HepG2 (cell line): Measurements from ENCODE around the gene MEAF6. TPM values are rescaled to one million over a fixed set of nuclear protein-coding genes. Genes with fewer than 3 reads are reported as not detected.

Source experiments
- ATF5 ChIP-seq: sonication (generic); formaldehyde crosslinking; IDR thresholded peaks from 2 replicates; pipeline ENCODE4 v1.4.0; 2020; ENCODE audit warnings: mild to moderate bottlenecking, low read depth, missing genetic modification reagents
- CBFB ChIP-seq: sonication (generic); formaldehyde crosslinking; IDR thresholded peaks from 2 replicates; pipeline ENCODE4 v1.4.0; 2020; ENCODE audit warnings: missing genetic modification reagents
- DMTF1 ChIP-seq: sonication (generic); formaldehyde crosslinking; IDR thresholded peaks from 2 replicates; pipeline ENCODE4 v1.4.0; 2020; ENCODE audit warnings: mild to moderate bottlenecking, missing genetic modification reagents
- GLMP ChIP-seq: sonication (generic); formaldehyde crosslinking; IDR thresholded peaks from 2 replicates; pipeline ENCODE4 v1.9.0; 2021; ENCODE audit warnings: missing genetic modification reagents, mild to moderate bottlenecking, borderline replicate concordance
- KAT8 ChIP-seq: IDR thresholded peaks from 2 replicates; pipeline ENCODE4 v1.6.1; 2016; ENCODE audit warnings: missing genetic modification reagents, missing compliant biosample characterization
- MXD3 ChIP-seq: IDR thresholded peaks from 2 replicates; pipeline ENCODE4 v1.6.1; 2016; ENCODE audit warnings: mild to moderate bottlenecking, missing biosample characterization, missing genetic modification reagents
- NR2C2 ChIP-seq: sonication (generic); formaldehyde crosslinking; IDR thresholded peaks from 2 replicates; pipeline ENCODE4 v1.4.0; 2020; ENCODE audit warnings: missing genetic modification reagents, mild to moderate bottlenecking, moderate library complexity, borderline replicate concordance
- NR2F6 ChIP-seq, 2 experiments: IDR thresholded peaks; 2 replicates each; pipeline ENCODE4 v1.6.1; 2016; ENCODE audit warnings: antibody characterized with exemption in 1 of 2, mild to moderate bottlenecking in 1 of 2
- RXRA ChIP-seq: sonication (generic); formaldehyde crosslinking; IDR thresholded peaks from 2 replicates; pipeline ENCODE4 v1.5.1; 2020; ENCODE audit warnings: missing genetic modification reagents
- SAFB2 ChIP-seq: sonication (generic); formaldehyde crosslinking; IDR thresholded peaks from 2 replicates; pipeline ENCODE4 v1.5.1; 2020; ENCODE audit warnings: missing genetic modification reagents, low read depth, mild to moderate bottlenecking, borderline replicate concordance
- SRF ChIP-seq: IDR thresholded peaks from 2 replicates; pipeline ENCODE4 v1.6.1; 2011; ENCODE audit warnings: mild to moderate bottlenecking, low read depth, low read length, moderate library complexity
- TGIF2 ChIP-seq: IDR thresholded peaks from 2 replicates; pipeline ENCODE4 v1.6.1; 2016; ENCODE audit warnings: control low read depth, missing compliant biosample characterization
- ZBTB42 ChIP-seq: sonication (generic); formaldehyde crosslinking; IDR thresholded peaks from 2 replicates; pipeline ENCODE4 v1.5.0; 2020; ENCODE audit warnings: mild to moderate bottlenecking, missing genetic modification reagents
- ZNF460 ChIP-seq: sonication (generic); formaldehyde crosslinking; IDR thresholded peaks from 2 replicates; pipeline ENCODE4 v1.5.1; 2020; ENCODE audit warnings: missing genetic modification reagents, mild to moderate bottlenecking, borderline replicate concordance
- ZNF543 ChIP-seq: sonication (generic); formaldehyde crosslinking; IDR thresholded peaks from 2 replicates; pipeline ENCODE4 v1.4.0; 2020; ENCODE audit warnings: mild to moderate bottlenecking, missing genetic modification reagents
- ZNF709 ChIP-seq: sonication (generic); formaldehyde crosslinking; IDR thresholded peaks from 2 replicates; pipeline ENCODE4 v1.5.0; 2020; ENCODE audit warnings: mild to moderate bottlenecking, missing genetic modification reagents
- ZNF746 ChIP-seq: sonication (generic); formaldehyde crosslinking; IDR thresholded peaks from 2 replicates; pipeline ENCODE4 v1.8.0; 2022; ENCODE audit warnings: mild to moderate bottlenecking, missing genetic modification reagents
- polyA plus RNA-seq, 8 experiments: library from polyadenylated mRNA; depleted of rRNA in 3 of 8; stranded (reverse) in 7 of 8; unstranded in 1 of 8; fragments of >200 nt; fragmentation: Illumina TruSeq in 4 of 8; extraction: Trizol in 4 of 8; gene quantifications; 2 replicates each; pipeline versions ENCODE4 v1.2.1 to v1.2.3, GENCODE V29; 2011 to 2016; ENCODE audit warnings: low read depth in 4 of 8, missing spikeins in 1 of 8, mixed read lengths in 1 of 8; ENCODE audit not compliant: insufficient read depth in 1 of 8
- total RNA-seq, 5 experiments: library from RNA; depleted of rRNA; stranded (reverse); fragments of >200 nt; fragmentation: Illumina TruSeq; extraction: Trizol; gene quantifications; 2 replicates each; pipeline ENCODE4 v1.2.3, GENCODE V29; 2016; ENCODE audit warnings: low read depth in 1 of 5
- TF ChIP-seq, protein P1 (sequence below): IDR thresholded peaks from 2 replicates; pipeline ENCODE4 v1.6.1; 2016; ENCODE audit warnings: missing compliant biosample characterization, missing genetic modification reagents, borderline replicate concordance
- TF ChIP-seq, protein P2 (sequence below): sonication (generic); formaldehyde crosslinking; IDR thresholded peaks from 2 replicates; pipeline ENCODE4 v1.5.0; 2020; ENCODE audit warnings: missing genetic modification reagents
- TF ChIP-seq, protein P3 (sequence below): sonication (generic); formaldehyde crosslinking; IDR thresholded peaks from 2 replicates; pipeline ENCODE4 v1.4.0; 2020; ENCODE audit warnings: mild to moderate bottlenecking, missing genetic modification reagents

Gene MEAF6
- total and polyA plus RNA-seq, 2 of the 13 experiments (the other 11 are each of a cell fraction or from before 2014, with no cell fraction given), result 29.5 to 45.6 TPM

- TF ChIP-seq ZNF709 (CRISPR knock-in tag) (peak; percentile 23; the same call in 1 of the 2 replicates), GLMP (no peak), SAFB2 (0 out of 2 replicates have a peak, but pooled peaks have one; percentile 22), NR2C2 (CRISPR knock-in tag) (peak; percentile 99), NR2F6 (IDR thresholded peaks at IDR 0.05) (no peak), NR2F6 (CRISPR knock-in tag; IDR thresholded peaks at IDR 0.05) (peak; percentile 31; the same call in 1 of the 2 replicates), ZBTB42 (CRISPR knock-in tag) (no peak), ZNF543 (no peak), RXRA (peak; percentile 38; the same call in 1 of the 2 replicates), DMTF1 (no peak), MXD3 (CRISPR knock-in tag) (0 out of 2 replicates have a peak, but pooled peaks have one; percentile 65), ZNF460 (CRISPR knock-in tag) (peak; percentile 95), ZNF746 (CRISPR knock-in tag) (0 out of 2 replicates have a peak, but pooled peaks have one; percentile 32), TGIF2 (CRISPR knock-in tag) (peak; percentile 72; the same call in 1 of the 2 replicates), ATF5 (CRISPR knock-in tag) (no peak), CBFB (0 out of 2 replicates have a peak, but pooled peaks have one; percentile 40), KAT8 (CRISPR knock-in tag) (peak; percentile 99), SRF (no peak)
- TF ChIP-seq, protein P1, sequence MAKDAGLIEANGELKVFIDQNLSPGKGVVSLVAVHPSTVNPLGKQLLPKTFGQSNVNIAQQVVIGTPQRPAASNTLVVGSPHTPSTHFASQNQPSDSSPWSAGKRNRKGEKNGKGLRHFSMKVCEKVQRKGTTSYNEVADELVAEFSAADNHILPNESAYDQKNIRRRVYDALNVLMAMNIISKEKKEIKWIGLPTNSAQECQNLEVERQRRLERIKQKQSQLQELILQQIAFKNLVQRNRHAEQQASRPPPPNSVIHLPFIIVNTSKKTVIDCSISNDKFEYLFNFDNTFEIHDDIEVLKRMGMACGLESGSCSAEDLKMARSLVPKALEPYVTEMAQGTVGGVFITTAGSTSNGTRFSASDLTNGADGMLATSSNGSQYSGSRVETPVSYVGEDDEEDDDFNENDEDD (CRISPR knock-in tag), result peak; percentile 99
- TF ChIP-seq, protein P2, sequence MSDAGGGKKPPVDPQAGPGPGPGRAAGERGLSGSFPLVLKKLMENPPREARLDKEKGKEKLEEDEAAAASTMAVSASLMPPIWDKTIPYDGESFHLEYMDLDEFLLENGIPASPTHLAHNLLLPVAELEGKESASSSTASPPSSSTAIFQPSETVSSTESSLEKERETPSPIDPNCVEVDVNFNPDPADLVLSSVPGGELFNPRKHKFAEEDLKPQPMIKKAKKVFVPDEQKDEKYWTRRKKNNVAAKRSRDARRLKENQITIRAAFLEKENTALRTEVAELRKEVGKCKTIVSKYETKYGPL (CRISPR knock-in tag), result no peak
- TF ChIP-seq, protein P3, sequence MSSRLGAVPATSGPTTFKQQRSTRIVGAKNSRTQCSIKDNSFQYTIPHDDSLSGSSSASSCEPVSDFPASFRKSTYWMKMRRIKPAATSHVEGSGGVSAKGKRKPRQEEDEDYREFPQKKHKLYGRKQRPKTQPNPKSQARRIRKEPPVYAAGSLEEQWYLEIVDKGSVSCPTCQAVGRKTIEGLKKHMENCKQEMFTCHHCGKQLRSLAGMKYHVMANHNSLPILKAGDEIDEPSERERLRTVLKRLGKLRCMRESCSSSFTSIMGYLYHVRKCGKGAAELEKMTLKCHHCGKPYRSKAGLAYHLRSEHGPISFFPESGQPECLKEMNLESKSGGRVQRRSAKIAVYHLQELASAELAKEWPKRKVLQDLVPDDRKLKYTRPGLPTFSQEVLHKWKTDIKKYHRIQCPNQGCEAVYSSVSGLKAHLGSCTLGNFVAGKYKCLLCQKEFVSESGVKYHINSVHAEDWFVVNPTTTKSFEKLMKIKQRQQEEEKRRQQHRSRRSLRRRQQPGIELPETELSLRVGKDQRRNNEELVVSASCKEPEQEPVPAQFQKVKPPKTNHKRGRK (CRISPR knock-in tag), result no peak
Measured at GRCh38 chr1:37553927-37554808, 39.6 kb upstream of the MEAF6 start, which contains the start of gene SNIP1 (continued).
